Heart left ventricle (tissue), 16 donors: ENCODE data around the gene NCEH1. TPM values are rescaled to one million over a fixed set of nuclear protein-coding genes. Genes with fewer than 3 reads are reported as not detected.
A peak's percentile ranks its signal among the peaks of the same experiment; 100 is the strongest.

Source experiments
- ATAC-seq, 4 donors: fragments of 200-7000 bp; cut with Tn5 transposase; one replicate each; pipeline ENCODE4 v1.9.1; 2020 to 2022; ENCODE audit warnings: moderate library complexity in 4 of 4, mild to moderate bottlenecking in 3 of 4, moderate number of reproducible peaks in 1 of 4
- DNase-seq, 5 donors: peaks; one replicate each; pipeline ENCODE4 v3.0.0-alpha.2; 2020
- H3K27ac ChIP-seq, 12 donors: fragments of 200-600 bp; sonication (generic) in 4 of 12; one replicate each; pipeline versions ENCODE4 v1.5.0 to v1.8.0; 2016 to 2022; ENCODE audit warnings: mild to moderate bottlenecking in 2 of 12
- H3K27me3 ChIP-seq, 9 donors: fragments of 200-600 bp; sonication (generic) in 2 of 9; one replicate each; pipeline versions ENCODE4 v1.5.1 to v1.8.0; 2016 to 2022; ENCODE audit warnings: mild to moderate bottlenecking in 3 of 9
- H3K36me3 ChIP-seq, 9 donors: fragments of 200-600 bp; sonication (generic) in 2 of 9; one replicate each; pipeline versions ENCODE4 v1.5.0 to v1.8.0; 2018 to 2022; ENCODE audit warnings: mild to moderate bottlenecking in 2 of 9
- H3K4me1 ChIP-seq, 12 donors: fragments of 200-600 bp; sonication (generic) in 4 of 12; one replicate each; pipeline versions ENCODE4 v1.5.0 to v1.8.0; 2016 to 2022; ENCODE audit warnings: mild to moderate bottlenecking in 3 of 12
- H3K4me3 ChIP-seq, 12 donors: fragments of 200-600 bp; sonication (generic) in 4 of 12; one replicate each; pipeline versions ENCODE4 v1.5.0 to v1.8.0; 2017 to 2022; ENCODE audit warnings: mild to moderate bottlenecking in 9 of 12, moderate library complexity in 4 of 12
- H3K9me3 ChIP-seq, 12 donors: fragments of 200-600 bp; sonication (generic) in 4 of 12; one replicate each; pipeline versions ENCODE4 v1.5.0 to v1.8.0; 2016 to 2022; ENCODE audit warnings: mild to moderate bottlenecking in 1 of 12
- CTCF ChIP-seq, 12 donors: fragments of 200-600 bp; sonication (generic) in 4 of 12; IDR thresholded peaks; one replicate each; pipeline versions ENCODE4 v1.5.0 to v1.8.0; 2018 to 2022; ENCODE audit warnings: antibody characterized with exemption in 12 of 12, mild to moderate bottlenecking in 5 of 12
- POLR2A ChIP-seq, 2 donors: fragments of 450-650 bp; IDR thresholded peaks; one replicate each; pipeline ENCODE4 v1.6.1; 2017; ENCODE audit warnings: antibody characterized with exemption in 2 of 2, mild to moderate bottlenecking in 2 of 2, moderate library complexity in 2 of 2
- WGBS, 4 donors: extraction: QIAGEN DNeasy Blood & Tissue Kit in 2 of 4; methylation state at CpG; one replicate each; pipeline versions ENCODE4 v1.1.5 to v1.1.7; 2013 to 2018; 5-methylcytosine and 5-hydroxymethylcytosine counted together
- intact Hi-C, 10 donors: fragments of 100-400 bp; cut with DNase I; formaldehyde crosslinking; loops; one replicate each; pipeline versions ENCODE4 v1.11.1 to v1.14.2; 2022
- polyA plus RNA-seq, 2 donors: library from polyadenylated mRNA; stranded (reverse); fragments of 200-250 nt; gene quantifications; one replicate each; pipeline ENCODE4 v1.2.3, GENCODE V29; 2013
- total RNA-seq, 9 donors: library from RNA; depleted of rRNA in 2 of 9; stranded (reverse); fragments of >200 nt in 2 of 9; fragmentation: NEBNext Ultra II Directional in 3 of 9; extraction: Animal tissue kit (Norgen Biotek cat#: 25700) in 3 of 9; gene quantifications; one replicate each; pipeline versions ENCODE4 v1.1.0 to v1.2.4, GENCODE V29; 2016 to 2023
- donor health status: ischemic (EF 13 %, LVEDD 7.1; RV severe dilation, severe dysfunction).
- donor health status: healthy with polysubstance abuse.
- donor health status: DM: no; HTN: yes; CAD: no.
- donor health status: DM: no; HTN: no; CAD: no.
- donor health status: ischemic (EF 25% LVEDD 6.9; RV normal size, moderate dysfunction).
- donor health status: ischemic (EF 25% LVEDD 5.7; RV mildly dilated, moderate dysfunction).
- donor health status: healthy.
- donor health status: DM: yes; HTN: yes; CAD: no.
- donor health status: ischemic (EF 35%, LVEDD 5.7; RV mildly dilated, moderate dysfunction).
- donor health status: nonischemic (EF 11% LVEDD 7.7; RV severe dilation, severe dysfunction).
- donor health status: DM: yes; HTN: yes; CAD: no.
- donor health status: PGD.
- donor health status: ischemic (EF 29% LVEDD 5.4; RV normal size, mild dysfunction).
- donor health status: nonischemic (EF 23%, LVEDD 6.1; RV moderate dilation, normal function).

The NCEH1 gene
- total and polyA plus RNA-seq, 11 donors = 10.9 to 72.7 (median 50.1) TPM

DNA sequence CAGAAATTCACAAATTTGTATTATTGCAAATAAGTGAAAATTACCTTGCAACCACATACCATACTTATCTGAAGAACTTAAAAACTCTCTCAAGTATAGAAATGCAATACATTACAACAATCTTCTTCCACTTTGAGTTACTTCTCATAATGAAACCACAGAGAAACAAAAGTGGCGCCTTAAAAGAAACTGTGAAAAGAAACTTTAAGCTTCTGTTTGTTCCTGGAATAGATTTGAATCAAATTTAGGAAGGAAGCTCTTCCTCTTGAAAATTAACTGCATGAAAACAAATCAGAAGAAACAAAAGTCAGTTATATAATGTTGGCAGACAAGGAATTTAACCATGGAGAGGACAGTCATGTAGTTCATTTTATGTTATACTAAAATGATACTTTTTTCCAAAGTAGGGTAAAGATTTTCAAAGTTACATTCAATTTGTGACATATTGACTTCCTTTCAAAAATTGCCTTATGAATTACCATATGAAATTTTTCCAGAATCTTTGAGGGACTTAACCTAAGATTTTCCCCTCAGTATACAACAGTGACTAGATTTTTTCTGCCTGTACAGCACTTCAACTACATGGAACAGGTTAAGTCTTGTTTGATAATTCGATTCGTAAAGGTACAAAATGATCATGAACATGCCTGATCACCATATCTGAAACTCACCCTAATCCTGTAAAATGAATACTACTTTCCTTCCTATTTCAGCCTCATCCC lies 130.0 kb downstream of the NCEH1 start:
- Histone ChIP-seq H3K9me3 (no peaks in the 10 kb centered on the region), H3K36me3 (no peaks in the 10 kb centered on the region), H3K4me3 (peak overlapping the region in 1 of 12 donors; percentile 18), H3K4me1 (peaks cover 0 to 61% (median 22%) of the 10 kb centered on the region in 12 donors), H3K27ac (peak overlapping the region; percentile 11 to 92 (median 77)), H3K27me3 (no peaks in the 10 kb centered on the region)
- TF ChIP-seq POLR2A (IDR thresholded peaks at IDR 0.05) (no peak), CTCF (IDR thresholded peaks at IDR 0.05) (no peak)
- intact Hi-C loops = no loop called here
- no peak for DNase-seq
- peak in 2 of 4 donors; percentile 37 to 45 for ATAC-seq
- 62 to 73% (median 67%) methylated on average over 3 of the region's 3 CpGs for WGBS, 4 donors

Other genes starting within 250 kb of the NCEH1 start
- gene TNFSF10, start 187.6 kb downstream of the NCEH1 start, total RNA-seq = 10 to 100 TPM in 8 of 9 donors, 1 to 10 TPM in 1; 7.0 to 80.4 (median 22.4) TPM
- gene TNFSF10, start 187.6 kb downstream of the NCEH1 start, polyA plus RNA-seq = 10 to 100 TPM; 15.2 to 18.3 TPM
- 1 to 10 TPM; 3.4 to 9.1 (median 4.4) TPM for gene ECT2, start 39.7 kb upstream of the NCEH1 start, total RNA-seq
- 1 to 10 TPM; 1.6 to 5.9 TPM for gene ECT2, start 39.7 kb upstream of the NCEH1 start, polyA plus RNA-seq